ENCODE results near the gene TRIM2.

DNA sequence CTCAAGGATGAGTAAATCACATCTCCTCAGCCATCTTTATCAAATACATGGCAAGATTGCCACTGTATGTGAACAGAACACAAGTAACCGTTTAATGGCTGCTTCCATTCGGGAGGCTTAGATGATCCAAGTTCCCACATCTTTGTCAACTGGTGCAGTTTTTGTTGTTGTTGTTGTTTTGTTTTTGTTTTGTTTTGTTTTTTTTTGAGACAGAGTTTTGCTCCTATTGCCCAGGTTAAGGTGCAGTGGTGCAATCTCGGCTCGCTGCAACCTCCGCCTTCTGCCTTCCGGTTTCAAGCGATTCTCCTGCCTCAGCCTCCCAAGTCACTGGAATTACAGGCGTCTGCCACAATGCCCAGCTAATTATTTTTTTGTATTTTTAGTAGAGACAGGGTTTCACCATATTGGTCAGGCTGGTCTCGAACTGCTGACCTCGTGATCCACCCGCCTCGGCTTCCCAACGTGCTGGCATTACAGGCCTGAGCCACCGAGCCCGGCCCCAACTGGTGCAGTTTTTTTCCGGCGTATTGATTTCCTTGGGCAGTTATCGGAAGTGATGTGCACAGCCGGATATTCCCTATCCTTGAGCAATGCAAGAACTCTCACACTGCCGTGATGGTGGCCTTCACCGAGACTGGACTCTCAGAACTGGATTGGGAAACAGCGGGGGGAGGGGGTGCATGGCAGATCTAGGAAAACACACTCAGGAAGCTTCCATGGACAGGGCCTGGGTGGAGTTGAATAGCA lies 29.2 kb upstream of the TRIM2 start:
- no peak for TF ChIP-seq POLR2A (IDR thresholded peaks at IDR 0.05)
- TF ChIP-seq, protein P1, sequence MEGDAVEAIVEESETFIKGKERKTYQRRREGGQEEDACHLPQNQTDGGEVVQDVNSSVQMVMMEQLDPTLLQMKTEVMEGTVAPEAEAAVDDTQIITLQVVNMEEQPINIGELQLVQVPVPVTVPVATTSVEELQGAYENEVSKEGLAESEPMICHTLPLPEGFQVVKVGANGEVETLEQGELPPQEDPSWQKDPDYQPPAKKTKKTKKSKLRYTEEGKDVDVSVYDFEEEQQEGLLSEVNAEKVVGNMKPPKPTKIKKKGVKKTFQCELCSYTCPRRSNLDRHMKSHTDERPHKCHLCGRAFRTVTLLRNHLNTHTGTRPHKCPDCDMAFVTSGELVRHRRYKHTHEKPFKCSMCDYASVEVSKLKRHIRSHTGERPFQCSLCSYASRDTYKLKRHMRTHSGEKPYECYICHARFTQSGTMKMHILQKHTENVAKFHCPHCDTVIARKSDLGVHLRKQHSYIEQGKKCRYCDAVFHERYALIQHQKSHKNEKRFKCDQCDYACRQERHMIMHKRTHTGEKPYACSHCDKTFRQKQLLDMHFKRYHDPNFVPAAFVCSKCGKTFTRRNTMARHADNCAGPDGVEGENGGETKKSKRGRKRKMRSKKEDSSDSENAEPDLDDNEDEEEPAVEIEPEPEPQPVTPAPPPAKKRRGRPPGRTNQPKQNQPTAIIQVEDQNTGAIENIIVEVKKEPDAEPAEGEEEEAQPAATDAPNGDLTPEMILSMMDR (IDR thresholded peaks at IDR 0.05) = no peak

Measured in lower leg skin (tissue), 3 donors.